Retinal pigment epithelial cell (primary cell): ENCODE data around the gene CCDC9.

Experiments used
- DNase-seq: peaks from one replicate; pipeline ENCODE4 v3.0.0-alpha.2; 2010; ENCODE audit warnings: low read depth
- H3K4me3 ChIP-seq: 2 replicates; pipeline ENCODE4 v1.5.1; 2011; ENCODE audit warnings: mild to moderate bottlenecking, low read length, control low read depth, moderate library complexity
- CTCF ChIP-seq: conservative IDR thresholded peaks from 2 replicates; pipeline ENCODE4 v1.5.1; 2011; ENCODE audit warnings: low read depth, low read length, control low read depth, inconsistent platforms

The CCDC9 gene

GRCh38 chr19:47316513-47316912 is 60.2 kb downstream of the CCDC9 start:
- H3K4me3 ChIP-seq, result no peak overlapping the region
- no peak for TF ChIP-seq CTCF
- no peak for DNase-seq

- no peak for TF ChIP-seq CTCF
- no peak overlapping the region for H3K4me3 ChIP-seq
- DNase-seq, result no peak
Observed at GRCh38 chr19:47319923-47320871, 63.9 kb downstream of the CCDC9 start.
